ENCODE data around the gene PAX8. TPM values are rescaled to one million over a fixed set of nuclear protein-coding genes. Genes with fewer than 3 reads are reported as not detected.
A peak's percentile ranks its signal among the peaks of the same experiment; 100 is the strongest.

PAX8 gene
- total and polyA plus RNA-seq, 2 of the 13 experiments (the other 11 are each of a cell fraction or from before 2014, with no cell fraction given) = 1.5 to 8.8 TPM

GRCh38 chr2:113282747-113283533 lies 4.2 kb upstream of the PAX8 start (continued):
- TF ChIP-seq FOXO4 (CRISPR knock-in tag; conservative IDR thresholded peaks at IDR 0.05) = no peak
- TF ChIP-seq CHD4 (IDR thresholded peaks at IDR 0.05; ENCODE audit: borderline replicate concordance, low read length) = 0 out of 2 replicates have a peak, but pooled peaks have one; percentile 10
- TF ChIP-seq ONECUT2 (CRISPR knock-in tag; IDR thresholded peaks at IDR 0.05) = peak; percentile 72; the same call in 1 of the 2 replicates
- peak; percentile 98 for TF ChIP-seq MYC (CRISPR knock-in tag; IDR thresholded peaks at IDR 0.05; ENCODE audit: borderline replicate concordance)
- no peak for TF ChIP-seq ZBTB4 (CRISPR knock-in tag; IDR thresholded peaks at IDR 0.05; ENCODE audit: borderline replicate concordance)
- TF ChIP-seq ZNF431 (CRISPR knock-in tag; IDR thresholded peaks at IDR 0.05; ENCODE audit: borderline replicate concordance, low read depth) = peak; percentile 76
- no peak for TF ChIP-seq ZNF747 (CRISPR knock-in tag; IDR thresholded peaks at IDR 0.05; ENCODE audit: borderline replicate concordance)
- no peak for TF ChIP-seq ATF5 (CRISPR knock-in tag; IDR thresholded peaks at IDR 0.05; ENCODE audit: low read depth)
- no peak for TF ChIP-seq BRF2 (CRISPR knock-in tag; IDR thresholded peaks at IDR 0.05)
- peak; percentile 80; the same call in 1 of the 2 replicates for TF ChIP-seq SP5 (CRISPR knock-in tag; IDR thresholded peaks at IDR 0.05; ENCODE audit: borderline replicate concordance, low read depth)
- peak in 1 of 2 experiments; percentile 73; a peak in 1 of 4 replicates for TF ChIP-seq KLF16 (CRISPR knock-in tag; IDR thresholded peaks at IDR 0.05)
- 0 out of 2 replicates have a peak, but pooled peaks have one; percentile 82 for TF ChIP-seq CENPBD1 (CRISPR knock-in tag; IDR thresholded peaks at IDR 0.05; ENCODE audit: borderline replicate concordance, low read depth)
- peak; percentile 88; the same call in 1 of the 2 replicates for TF ChIP-seq NCOR1 (IDR thresholded peaks at IDR 0.05; ENCODE audit: borderline replicate concordance, low read length)
- no peak; the same call in 1 of the 2 replicates for TF ChIP-seq HOMEZ (CRISPR knock-in tag; IDR thresholded peaks at IDR 0.05; ENCODE audit: low read depth)
- TF ChIP-seq ZNF562 (CRISPR knock-in tag; IDR thresholded peaks at IDR 0.05; ENCODE audit: borderline replicate concordance) = no peak
- no peak for TF ChIP-seq ZNF567 (CRISPR knock-in tag; IDR thresholded peaks at IDR 0.05; ENCODE audit: borderline replicate concordance)
- TF ChIP-seq NCOA5 (CRISPR knock-in tag; IDR thresholded peaks at IDR 0.05) = no peak
- TF ChIP-seq ZNF30 (CRISPR knock-in tag; IDR thresholded peaks at IDR 0.05) = no peak
- peak; percentile 50; the same call in 1 of the 2 replicates for TF ChIP-seq PHF20 (CRISPR knock-in tag; IDR thresholded peaks at IDR 0.05)
- no peak for TF ChIP-seq ZNF446 (CRISPR knock-in tag; IDR thresholded peaks at IDR 0.05)
